Endodermal cell (in vitro differentiated cells): ENCODE results near the gene PDILT. TPM values are rescaled to one million over a fixed set of nuclear protein-coding genes. Genes with fewer than 3 reads are reported as not detected.

Source experiments
- DNase-seq: peaks from one replicate; pipeline ENCODE4 v3.0.0-alpha.2; 2017
- H3K27ac ChIP-seq: 2 replicates; pipeline ENCODE4 v1.5.1; 2013; ENCODE audit warnings: mild to moderate bottlenecking, low read depth, low read length, moderate library complexity
- H3K27me3 ChIP-seq: 2 replicates; pipeline ENCODE4 v1.6.1; 2013; ENCODE audit warnings: mild to moderate bottlenecking, low read length, moderate library complexity; ENCODE audit not compliant: insufficient read depth, control insufficient read depth, poor library complexity, severe bottlenecking
- H3K36me3 ChIP-seq: 2 replicates; pipeline ENCODE4 v1.7.0; 2013; ENCODE audit warnings: mild to moderate bottlenecking, low read length, moderate library complexity; ENCODE audit not compliant: control insufficient read depth, insufficient read depth
- H3K4me1 ChIP-seq: one replicate; pipeline ENCODE4 v1.7.0; 2013; ENCODE audit warnings: low read length; ENCODE audit not compliant: control insufficient read depth, insufficient read depth
- H3K4me3 ChIP-seq: 2 replicates; pipeline ENCODE4 v1.5.1; 2013; ENCODE audit warnings: mild to moderate bottlenecking, low read length, moderate library complexity
- H3K9ac ChIP-seq: 2 replicates; pipeline ENCODE4 v1.6.1; 2013; ENCODE audit warnings: mild to moderate bottlenecking, low read length, moderate library complexity; ENCODE audit not compliant: poor library complexity, severe bottlenecking; ENCODE audit errors: extremely low read depth
- H3K9me3 ChIP-seq: 2 replicates; pipeline ENCODE4 v1.6.1; 2013; ENCODE audit warnings: mild to moderate bottlenecking, low read length, moderate library complexity; ENCODE audit not compliant: control insufficient read depth
- H3K27ac Mint-ChIP-seq: 2 replicates; pipeline ENCODE4 v1.8.0; 2020; ENCODE audit warnings: mixed read lengths
- H3K27me3 Mint-ChIP-seq: 2 replicates; pipeline ENCODE4 v1.8.0; 2021; ENCODE audit warnings: mild to moderate bottlenecking, mixed read lengths; ENCODE audit not compliant: insufficient read depth
- H3K36me3 Mint-ChIP-seq: 2 replicates; pipeline ENCODE4 v1.8.0; 2020; ENCODE audit warnings: low read depth, mixed read lengths
- H3K4me1 Mint-ChIP-seq: 2 replicates; pipeline ENCODE4 v1.8.0; 2020; ENCODE audit warnings: mixed read lengths
- H3K4me3 Mint-ChIP-seq: 2 replicates; pipeline ENCODE4 v1.8.0; 2020; ENCODE audit warnings: mild to moderate bottlenecking, moderate library complexity, mixed read lengths
- H3K9me3 Mint-ChIP-seq: 2 replicates; pipeline ENCODE4 v1.8.0; 2020; ENCODE audit warnings: mild to moderate bottlenecking, mixed read lengths
- WGBS, 2 experiments: methylation state at CpG; one replicate each; pipeline versions ENCODE4 v1.1.5 to v1.1.7; 2013; ENCODE audit warnings: missing lambda C conversion rate in 2 of 2, mixed read lengths in 1 of 2; ENCODE audit not compliant: insufficient coverage in 1 of 2, insufficient read length in 1 of 2; 5-methylcytosine and 5-hydroxymethylcytosine counted together
- total RNA-seq, 2 donors: library from RNA; stranded (reverse); fragmentation: NEBNext Ultra II Directional in 1 of 2; extraction: Animal tissue kit (Norgen Biotek cat#: 25700) in 1 of 2; gene quantifications; 2 replicates in 1 of 2; 3 replicates in 1 of 2; pipeline ENCODE4 v1.2.1, GENCODE V29; 2021
- TF ChIP-seq, protein P1 (sequence below): fragments of 200-600 bp; sonication (generic); conservative IDR thresholded peaks from 2 replicates; pipeline ENCODE4 v1.5.0; 2021; ENCODE audit warnings: antibody characterized with exemption, mild to moderate bottlenecking

The PDILT gene
- total RNA-seq, 2 donors from 2014 or later: not detected

DNA sequence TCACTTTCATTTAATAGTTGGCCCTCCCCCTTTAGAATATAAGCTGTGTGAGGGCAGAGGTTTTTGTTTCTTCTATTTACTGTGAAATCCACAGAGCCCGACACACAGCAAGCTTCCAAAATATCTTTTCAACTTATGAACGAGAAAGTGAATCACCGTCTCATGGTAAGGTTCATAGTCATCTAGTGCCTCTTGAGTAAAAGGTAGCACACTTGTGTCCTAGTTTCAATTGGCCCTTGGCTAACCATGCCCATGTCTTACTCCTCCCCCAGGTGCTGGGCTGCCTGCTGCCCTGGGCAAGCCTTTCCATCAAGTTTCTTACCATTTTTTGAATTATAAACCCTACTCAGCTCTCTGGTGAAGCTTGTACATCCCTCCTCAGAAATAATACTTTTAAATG lies 64.8 kb downstream of the PDILT start:
- TF ChIP-seq, protein P1, sequence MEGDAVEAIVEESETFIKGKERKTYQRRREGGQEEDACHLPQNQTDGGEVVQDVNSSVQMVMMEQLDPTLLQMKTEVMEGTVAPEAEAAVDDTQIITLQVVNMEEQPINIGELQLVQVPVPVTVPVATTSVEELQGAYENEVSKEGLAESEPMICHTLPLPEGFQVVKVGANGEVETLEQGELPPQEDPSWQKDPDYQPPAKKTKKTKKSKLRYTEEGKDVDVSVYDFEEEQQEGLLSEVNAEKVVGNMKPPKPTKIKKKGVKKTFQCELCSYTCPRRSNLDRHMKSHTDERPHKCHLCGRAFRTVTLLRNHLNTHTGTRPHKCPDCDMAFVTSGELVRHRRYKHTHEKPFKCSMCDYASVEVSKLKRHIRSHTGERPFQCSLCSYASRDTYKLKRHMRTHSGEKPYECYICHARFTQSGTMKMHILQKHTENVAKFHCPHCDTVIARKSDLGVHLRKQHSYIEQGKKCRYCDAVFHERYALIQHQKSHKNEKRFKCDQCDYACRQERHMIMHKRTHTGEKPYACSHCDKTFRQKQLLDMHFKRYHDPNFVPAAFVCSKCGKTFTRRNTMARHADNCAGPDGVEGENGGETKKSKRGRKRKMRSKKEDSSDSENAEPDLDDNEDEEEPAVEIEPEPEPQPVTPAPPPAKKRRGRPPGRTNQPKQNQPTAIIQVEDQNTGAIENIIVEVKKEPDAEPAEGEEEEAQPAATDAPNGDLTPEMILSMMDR: no peak
- WGBS, 2 experiments: 82 to 89% methylated on average over 3 of the region's 3 CpGs
- no peak for DNase-seq
- Histone ChIP-seq H3K4me1 (no peaks in the 10 kb centered on the region), H3K9ac (no peak overlapping the region), H3K27ac (no peak overlapping the region), H3K4me3 (no peak overlapping the region), H3K9me3 (no peaks in the 10 kb centered on the region), H3K27me3 (no peaks in the 10 kb centered on the region), H3K36me3 (no peaks in the 10 kb centered on the region)
- H3K27me3 Mint-ChIP-seq: no peaks in the 10 kb centered on the region
- H3K27ac Mint-ChIP-seq: no peak overlapping the region
- no peak overlapping the region for H3K4me3 Mint-ChIP-seq
- H3K36me3 Mint-ChIP-seq: no peaks in the 10 kb centered on the region
- no peaks in the 10 kb centered on the region for H3K9me3 Mint-ChIP-seq
- no peaks in the 10 kb centered on the region for H3K4me1 Mint-ChIP-seq

DNA sequence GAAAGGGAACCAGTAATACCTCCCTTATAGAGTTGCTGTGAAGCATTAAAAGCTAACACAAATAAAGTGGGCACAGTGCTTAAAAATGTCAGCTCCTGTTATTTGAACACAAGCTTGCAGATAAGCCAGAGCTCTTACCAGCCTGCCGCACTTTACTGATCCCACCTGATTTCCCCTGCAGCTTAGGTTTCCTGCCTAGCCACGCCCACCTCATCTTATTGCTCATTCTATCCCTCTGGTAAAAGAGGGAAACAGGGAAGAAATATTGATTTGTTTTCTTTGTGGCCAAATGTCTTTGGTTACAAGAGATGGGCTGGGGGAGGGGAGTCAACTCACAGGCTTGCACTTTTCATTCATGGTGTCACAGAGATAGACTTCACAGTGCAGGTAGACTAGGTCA lies 67.6 kb downstream of the PDILT start:
- Histone ChIP-seq H3K9ac (no peak overlapping the region), H3K4me1 (no peaks in the 10 kb centered on the region), H3K27me3 (no peaks in the 10 kb centered on the region), H3K36me3 (no peaks in the 10 kb centered on the region), H3K27ac (no peak overlapping the region), H3K4me3 (no peak overlapping the region), H3K9me3 (no peaks in the 10 kb centered on the region)
- Mint-ChIP-seq H3K9me3 (no peaks in the 10 kb centered on the region), H3K4me3 (no peak overlapping the region), H3K27me3 (no peaks in the 10 kb centered on the region), H3K4me1 (no peaks in the 10 kb centered on the region), H3K27ac (no peak overlapping the region), H3K36me3 (no peaks in the 10 kb centered on the region)
- WGBS, 2 experiments: 96% methylated on average over 2 of the region's 2 CpGs; no CpG with 5 or more reads in 1 of the 2 experiments
- no peak for DNase-seq
- TF ChIP-seq, protein P1: no peak

DNA sequence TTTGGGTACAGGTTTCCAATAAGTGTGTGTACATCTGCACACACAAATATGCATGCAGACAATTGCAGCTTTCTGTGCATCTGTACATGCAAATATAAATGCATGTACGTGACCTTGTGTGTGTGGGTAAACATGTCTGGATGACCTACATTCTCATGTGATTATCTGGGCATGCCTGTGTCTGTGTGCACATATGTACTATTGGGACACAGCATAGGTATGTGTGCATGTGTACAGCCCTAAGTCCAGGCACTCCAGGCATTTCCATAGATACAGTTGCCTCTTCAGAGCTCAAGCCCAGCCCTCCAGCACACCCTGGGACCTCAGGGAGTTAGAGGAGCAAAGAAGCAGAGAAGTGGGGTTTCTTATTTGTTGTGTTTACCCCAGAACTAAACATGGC lies 70.1 kb downstream of the PDILT start:
- Mint-ChIP-seq H3K4me3 (no peak overlapping the region), H3K36me3 (no peaks in the 10 kb centered on the region), H3K4me1 (no peaks in the 10 kb centered on the region), H3K27ac (no peak overlapping the region), H3K27me3 (no peaks in the 10 kb centered on the region), H3K9me3 (no peaks in the 10 kb centered on the region)
- H3K4me1 ChIP-seq: peaks cover 3% of the 10 kb centered on the region
- DNase-seq: no peak
- H3K9me3 ChIP-seq: no peaks in the 10 kb centered on the region
- TF ChIP-seq, protein P1: no peak
- H3K27me3 ChIP-seq: no peaks in the 10 kb centered on the region
- H3K27ac ChIP-seq: no peak overlapping the region
- H3K36me3 ChIP-seq: no peaks in the 10 kb centered on the region
- no peak overlapping the region for H3K9ac ChIP-seq
- H3K4me3 ChIP-seq: no peak overlapping the region
- WGBS, 2 experiments: 93 to 100% methylated on average over 1 of the region's 1 CpG
